Heart right ventricle (tissue), 16 donors: ENCODE data around the gene ARFIP2. TPM values are rescaled to one million over a fixed set of nuclear protein-coding genes. Genes with fewer than 3 reads are reported as not detected.

Experiments used
- ATAC-seq, 8 donors: fragments of 200-7000 bp; cut with Tn5 transposase; one replicate each; pipeline ENCODE4 v1.9.1; 2020; ENCODE audit warnings: mild to moderate bottlenecking in 8 of 8, moderate library complexity in 8 of 8, moderate number of reproducible peaks in 1 of 8
- DNase-seq, 2 donors: peaks; one replicate each; pipeline ENCODE4 v3.0.0-alpha.2; 2020
- H3K27ac ChIP-seq, 10 donors: fragments of 200-600 bp; sonication (generic) in 2 of 10; one replicate each; pipeline versions ENCODE4 v1.5.0 to v1.8.0; 2020 to 2022; ENCODE audit warnings: mild to moderate bottlenecking in 3 of 10
- H3K27me3 ChIP-seq, 7 donors: fragments of 200-600 bp; one replicate each; pipeline ENCODE4 v1.8.0; 2021 to 2022; ENCODE audit warnings: mild to moderate bottlenecking in 2 of 7
- H3K36me3 ChIP-seq, 9 donors: fragments of 200-600 bp; sonication (generic) in 1 of 9; one replicate each; pipeline versions ENCODE4 v1.5.0 to v1.8.0; 2020 to 2022; ENCODE audit warnings: mild to moderate bottlenecking in 2 of 9
- H3K4me1 ChIP-seq, 9 donors: fragments of 200-600 bp; sonication (generic) in 1 of 9; one replicate each; pipeline versions ENCODE4 v1.5.0 to v1.8.0; 2020 to 2022; ENCODE audit warnings: mild to moderate bottlenecking in 4 of 9
- H3K4me3 ChIP-seq, 10 donors: fragments of 200-600 bp; sonication (generic) in 2 of 10; one replicate each; pipeline versions ENCODE4 v1.5.0 to v1.8.0; 2020 to 2022; ENCODE audit warnings: mild to moderate bottlenecking in 7 of 10, moderate library complexity in 2 of 10
- H3K9me3 ChIP-seq, 11 donors: fragments of 200-600 bp in 10 of 11; sonication (generic) in 2 of 11; one replicate each; pipeline versions ENCODE4 v1.5.0 to v1.8.0; 2013 to 2022; ENCODE audit warnings: mild to moderate bottlenecking in 2 of 11, control low read depth in 1 of 11, moderate library complexity in 1 of 11
- WGBS, 2 donors: extraction: QIAGEN DNeasy Blood & Tissue Kit; methylation state at CpG; one replicate each; pipeline ENCODE4 v1.1.7; 2013; ENCODE audit warnings: inconsistent platforms in 1 of 2; 5-methylcytosine and 5-hydroxymethylcytosine counted together
- intact Hi-C, 10 donors: fragments of 100-400 bp; cut with DNase I; formaldehyde crosslinking; loops; one replicate each; pipeline versions ENCODE4 v1.11.1 to v1.14.2; 2022
- polyA plus RNA-seq, 2 donors: library from polyadenylated mRNA; stranded (reverse); fragments of 200-250 nt; gene quantifications; one replicate each; pipeline ENCODE4 v1.2.3, GENCODE V29; 2013
- total RNA-seq, 10 donors: library from RNA; stranded (reverse); fragmentation: NEBNext Ultra II Directional in 3 of 10; extraction: Animal tissue kit (Norgen Biotek cat#: 25700) in 3 of 10; gene quantifications; one replicate each; pipeline versions ENCODE4 v1.2.1 to v1.2.4, GENCODE V29; 2021 to 2023
- TF ChIP-seq, protein P1 (sequence below), 9 donors: fragments of 200-600 bp; sonication (generic) in 2 of 9; IDR thresholded peaks; one replicate each; pipeline versions ENCODE4 v1.5.0 to v1.8.0; 2021 to 2022; ENCODE audit warnings: antibody characterized with exemption in 9 of 9, mild to moderate bottlenecking in 5 of 9, moderate library complexity in 1 of 9
- donor health status: Arrhythmogenic right ventricular cardiomyopathy.
- donor health status: ischemic (EF 13 %, LVEDD 7.1; RV severe dilation, severe dysfunction).
- donor health status: healthy with polysubstance abuse.
- donor health status: DM: no; HTN: yes; CAD: no.
- donor health status: DM: no; HTN: no; CAD: no.
- donor health status: ischemic (EF 25% LVEDD 6.9; RV normal size, moderate dysfunction).
- donor health status: ischemic (EF 25% LVEDD 5.7; RV mildly dilated, moderate dysfunction).
- donor health status: healthy.
- donor health status: DM: yes; HTN: yes; CAD: no.
- donor health status: Ischemic cardiomyopathy.
- donor health status: ischemic (EF 35%, LVEDD 5.7; RV mildly dilated, moderate dysfunction).
- donor health status: nonischemic (EF 11% LVEDD 7.7; RV severe dilation, severe dysfunction).
- donor health status: DM: yes; HTN: yes; CAD: no.
- donor health status: PGD.
- donor health status: ischemic (EF 29% LVEDD 5.4; RV normal size, mild dysfunction).
- donor health status: nonischemic (EF 23%, LVEDD 6.1; RV moderate dilation, normal function).

Gene ARFIP2
- total and polyA plus RNA-seq, 12 donors, result 12.4 to 36.8 (median 15.3) TPM

DNA sequence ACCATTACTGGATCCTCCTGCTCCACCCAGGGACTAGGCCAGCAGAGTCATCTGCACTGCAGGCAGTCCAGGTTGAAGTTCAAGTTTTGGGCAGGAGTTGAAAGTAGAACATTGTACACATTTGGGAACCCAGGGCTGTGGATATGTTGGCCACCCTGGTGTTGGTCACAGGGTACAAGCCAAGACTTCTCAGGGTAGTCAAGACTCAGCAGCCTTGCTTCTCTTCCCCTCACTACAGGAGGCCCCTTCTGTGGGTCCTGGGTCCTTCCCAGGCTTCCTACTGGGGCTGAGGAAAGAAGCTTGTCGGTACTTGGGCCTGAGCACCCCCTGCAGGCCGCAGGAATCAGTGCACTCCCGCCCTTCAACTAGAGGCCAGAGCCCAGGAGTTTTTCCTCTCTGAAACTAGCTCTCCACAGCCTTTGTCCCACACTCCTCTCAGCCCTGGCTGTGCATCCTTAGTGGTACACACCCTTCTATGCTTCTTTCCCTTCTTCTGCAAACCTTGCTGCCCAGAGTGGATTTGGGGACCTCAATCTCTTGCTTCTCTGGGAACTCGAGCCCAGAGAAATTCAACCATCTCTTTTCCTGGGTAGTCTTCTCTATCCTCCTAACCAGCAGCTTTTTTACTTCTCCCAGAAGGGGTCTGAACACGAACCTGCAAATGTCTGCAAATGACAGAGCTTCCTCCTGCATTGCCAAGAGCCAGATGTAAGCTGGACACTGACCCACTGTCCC, 37.7 kb downstream of the ARFIP2 start:
- no peaks in the 10 kb centered on the region for H3K9me3 ChIP-seq
- peaks cover 0 to 12% (median 0%) of the 10 kb centered on the region in 9 donors for H3K36me3 ChIP-seq
- H3K4me1 ChIP-seq, result peaks cover 0 to 9% (median 0%) of the 10 kb centered on the region in 9 donors
- 30 to 33% methylated on average over 5 of the region's 5 CpGs for WGBS, 2 donors
- ATAC-seq (peak; percentile 52 to 84 (median 78)), DNase-seq (peak; percentile 40 to 48)
- H3K27me3 ChIP-seq, result no peaks in the 10 kb centered on the region
- TF ChIP-seq, protein P1, sequence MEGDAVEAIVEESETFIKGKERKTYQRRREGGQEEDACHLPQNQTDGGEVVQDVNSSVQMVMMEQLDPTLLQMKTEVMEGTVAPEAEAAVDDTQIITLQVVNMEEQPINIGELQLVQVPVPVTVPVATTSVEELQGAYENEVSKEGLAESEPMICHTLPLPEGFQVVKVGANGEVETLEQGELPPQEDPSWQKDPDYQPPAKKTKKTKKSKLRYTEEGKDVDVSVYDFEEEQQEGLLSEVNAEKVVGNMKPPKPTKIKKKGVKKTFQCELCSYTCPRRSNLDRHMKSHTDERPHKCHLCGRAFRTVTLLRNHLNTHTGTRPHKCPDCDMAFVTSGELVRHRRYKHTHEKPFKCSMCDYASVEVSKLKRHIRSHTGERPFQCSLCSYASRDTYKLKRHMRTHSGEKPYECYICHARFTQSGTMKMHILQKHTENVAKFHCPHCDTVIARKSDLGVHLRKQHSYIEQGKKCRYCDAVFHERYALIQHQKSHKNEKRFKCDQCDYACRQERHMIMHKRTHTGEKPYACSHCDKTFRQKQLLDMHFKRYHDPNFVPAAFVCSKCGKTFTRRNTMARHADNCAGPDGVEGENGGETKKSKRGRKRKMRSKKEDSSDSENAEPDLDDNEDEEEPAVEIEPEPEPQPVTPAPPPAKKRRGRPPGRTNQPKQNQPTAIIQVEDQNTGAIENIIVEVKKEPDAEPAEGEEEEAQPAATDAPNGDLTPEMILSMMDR (IDR thresholded peaks at IDR 0.05), result peak; percentile 54 to 87 (median 82)
- H3K4me3 ChIP-seq, result no peak overlapping the region
- H3K27ac ChIP-seq, result no peak overlapping the region
- intact Hi-C loops, result loop anchor here in 9 of 10 donors (1.0 to 5.0 kb wide), 7 partner anchors 59 to 65 kb away; no protein-coding TSS in a partner anchor

DNA sequence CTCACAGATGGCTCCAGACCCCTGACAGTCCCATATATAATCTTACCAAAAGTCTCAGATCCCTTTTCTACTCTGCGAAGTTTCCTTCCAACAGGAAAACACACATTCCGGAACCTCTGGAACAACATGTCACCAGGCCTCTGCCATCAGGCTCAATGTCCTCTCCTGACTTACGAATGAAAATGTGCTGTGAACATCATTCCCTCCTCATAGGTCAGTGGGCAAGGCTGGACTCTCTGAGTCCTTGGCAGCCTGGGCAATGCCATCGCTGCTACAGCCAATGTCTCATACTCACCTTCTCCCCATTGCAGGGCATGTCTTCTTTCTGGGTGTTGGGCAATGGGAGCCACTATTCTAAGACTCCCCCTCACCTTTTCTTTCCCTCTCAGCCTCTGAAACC, 38.7 kb downstream of the ARFIP2 start:
- TF ChIP-seq, protein P1 (IDR thresholded peaks at IDR 0.05), result no peak
- H3K4me1 ChIP-seq, result peaks cover 0 to 19% (median 0%) of the 10 kb centered on the region in 9 donors
- 90 to 91% methylated on average over 4 of the region's 4 CpGs for WGBS, 2 donors
- intact Hi-C loops, result loop anchor here in 8 of 10 donors (2.0 to 5.0 kb wide), 5 partner anchors 60 to 65 kb away; no protein-coding TSS in a partner anchor
- H3K36me3 ChIP-seq, result peaks cover 0 to 2% (median 0%) of the 10 kb centered on the region in 9 donors
- no peak overlapping the region for H3K27ac ChIP-seq
- no peak overlapping the region for H3K4me3 ChIP-seq
- no peaks in the 10 kb centered on the region for H3K27me3 ChIP-seq
- ATAC-seq, result no peak
- no peaks in the 10 kb centered on the region for H3K9me3 ChIP-seq
- DNase-seq, result no peak

DNA sequence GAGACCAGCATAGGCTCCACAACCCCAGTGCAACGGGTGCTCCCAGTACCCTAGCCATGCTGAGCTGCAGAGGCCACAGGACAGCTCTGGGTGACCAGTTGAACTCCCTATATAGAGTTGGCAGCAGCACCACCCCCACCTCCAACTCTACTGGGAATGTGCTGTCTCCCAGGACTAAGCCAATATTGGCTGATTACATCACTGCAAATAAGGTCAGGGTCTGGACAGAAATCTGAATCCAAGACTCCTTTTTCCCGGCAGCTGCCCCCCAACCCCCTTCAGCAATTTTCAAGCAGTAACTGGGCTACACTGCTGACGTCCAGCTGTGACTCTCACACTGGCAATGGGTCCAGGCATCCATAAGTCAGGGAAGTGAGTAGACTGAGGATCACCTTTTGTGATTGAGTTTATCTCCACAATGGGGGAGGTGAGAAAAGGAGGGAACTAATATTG, 40.2 kb downstream of the ARFIP2 start, which contains the start of gene HPX:
Gene HPX (minus strand): TSS at position 82 of the 453 bp plus-strand sequence. CDS start 24 bp downstream, at position 58.
- intact Hi-C loops, result loop anchor here in 5 of 10 donors (2.0 to 5.0 kb wide), 4 partner anchors 59 to 66 kb away; no protein-coding TSS in a partner anchor
- TF ChIP-seq, protein P1 (IDR thresholded peaks at IDR 0.05), result no peak
- no peak for ATAC-seq

DNA sequence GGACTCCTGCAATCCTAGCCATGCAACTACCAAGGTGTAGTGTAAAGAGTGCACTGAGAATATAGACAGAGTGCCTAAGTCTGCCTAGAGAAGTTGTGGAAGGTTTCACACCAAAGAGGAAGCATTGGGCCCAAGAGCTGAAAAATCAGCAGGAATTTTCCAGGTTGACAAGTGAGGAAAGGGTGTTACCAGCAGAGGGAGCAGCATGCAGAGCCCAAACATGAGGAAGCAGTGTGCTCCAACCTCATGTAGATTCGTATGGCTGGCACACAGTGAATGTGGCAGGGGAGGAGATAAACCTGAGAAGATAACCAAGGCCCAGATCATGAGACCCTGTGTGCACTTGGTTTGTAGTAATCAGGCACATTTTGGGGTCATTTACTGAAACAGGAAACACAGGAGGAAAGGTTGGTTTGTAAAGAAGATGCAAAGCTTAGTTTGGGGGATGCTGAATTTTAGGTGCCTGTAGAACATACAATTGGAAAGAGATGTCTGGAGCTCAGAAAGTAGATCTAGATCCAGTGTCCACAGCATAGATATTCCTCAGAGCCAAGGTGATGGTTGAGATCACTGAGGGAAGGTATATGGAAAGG, 42.1 kb downstream of the ARFIP2 start:
- TF ChIP-seq, protein P1 (IDR thresholded peaks at IDR 0.05), result peak; percentile 12 to 73 (median 69)
- H3K4me1 ChIP-seq, result peaks cover 0 to 19% (median 0%) of the 10 kb centered on the region in 9 donors
- H3K27ac ChIP-seq, result no peak overlapping the region
- WGBS, 2 donors, result 3 to 8% methylated on average over 1 of the region's 1 CpG
- ATAC-seq (peak in 5 of 8 donors; percentile 49 to 73 (median 62)), DNase-seq (peak in 1 of 2 donors; percentile 28)
- no peaks in the 10 kb centered on the region for H3K36me3 ChIP-seq
- H3K4me3 ChIP-seq, result no peak overlapping the region
- H3K9me3 ChIP-seq, result no peaks in the 10 kb centered on the region
- H3K27me3 ChIP-seq, result no peaks in the 10 kb centered on the region
- intact Hi-C loops, result loop anchor here in 3 of 10 donors (5.0 kb wide), 1 partner anchor 68 kb away; no protein-coding TSS in a partner anchor

More for the DNA sequence above, 40.2 kb downstream of the ARFIP2 start, which contains the start of gene HPX:
- Histone ChIP-seq H3K4me1 (peaks cover 0 to 19% (median 0%) of the 10 kb centered on the region in 9 donors), H3K27me3 (no peaks in the 10 kb centered on the region), H3K4me3 (no peak within 1 kb of the TSS), H3K27ac (no peak within 1 kb of the TSS), H3K36me3 (no peaks in the 10 kb centered on the region), H3K9me3 (no peaks in the 10 kb centered on the region)
- 72 to 77% methylated on average over 3 of the region's 3 CpGs for WGBS, 2 donors
- no peak for DNase-seq
